ENCODE data around the gene NR1D1. TPM values are rescaled to one million over a fixed set of nuclear protein-coding genes. Genes with fewer than 3 reads are reported as not detected.

The NR1D1 gene
- polyA plus RNA-seq, 1 experiment, result 0.62 TPM

- CTCF ChIA-PET, result interaction anchor here (0.9 to 1.0 kb wide), 2 partner anchors 32 to 101 kb away, joined by 3 read pairs; no protein-coding TSS in a partner anchor
- POLR2A ChIA-PET, result no interaction called here
- Histone ChIP-seq H3K27ac (ENCODE audit: low read depth, low read length) (no peak overlapping the region), H3K4me3 (ENCODE audit: low read depth, low read length) (no peak overlapping the region), H3K27me3 (ENCODE audit: control insufficient read depth, insufficient read depth, low read length) (no peaks in the 10 kb centered on the region), H3K9me3 (ENCODE audit: control insufficient read depth, insufficient read depth, low read length) (no peaks in the 10 kb centered on the region; the same call in 1 of the 2 replicates)
- DNase-seq (ENCODE audit: low read depth, low spot score), result no peak
- TF ChIP-seq CTCF (IDR thresholded peaks at IDR 0.05; ENCODE audit: low read depth, low read length), result no peak
Observed at GRCh38 chr17:40135817-40136216, 35.4 kb upstream of the NR1D1 start.

DNA sequence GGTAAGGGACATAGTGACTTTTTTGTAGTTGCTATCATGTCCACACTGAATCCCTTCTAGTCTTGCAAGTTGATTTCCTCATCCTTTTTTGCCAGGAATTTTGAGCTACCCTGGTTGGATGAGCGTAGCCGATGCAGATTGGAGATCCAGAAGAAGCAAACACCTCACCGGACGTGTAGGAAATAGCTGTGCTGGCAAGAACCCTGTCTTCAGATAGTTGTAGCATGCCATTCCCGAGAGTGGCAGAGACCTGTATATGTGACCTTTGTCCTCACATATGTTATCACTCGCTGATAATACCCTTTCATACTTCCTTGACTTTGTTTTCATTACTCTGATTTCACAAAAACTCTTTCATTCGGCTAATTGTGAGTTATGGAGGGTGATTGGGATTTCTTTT, 33.8 kb upstream of the NR1D1 start:
- CTCF ChIA-PET, result interaction anchor here (0.5 to 1.0 kb wide), 4 partner anchors 21 to 98 kb away, joined by 3 to 8 read pairs (median 4); no protein-coding TSS in a partner anchor
- Histone ChIP-seq H3K27ac (ENCODE audit: low read depth, low read length) (no peak overlapping the region), H3K27me3 (ENCODE audit: control insufficient read depth, insufficient read depth, low read length) (no peaks in the 10 kb centered on the region), H3K9me3 (ENCODE audit: control insufficient read depth, insufficient read depth, low read length) (no peaks in the 10 kb centered on the region; the same call in 1 of the 2 replicates), H3K4me3 (ENCODE audit: low read depth, low read length) (no peak overlapping the region)
- no peak for DNase-seq (ENCODE audit: low read depth, low spot score)
- POLR2A ChIA-PET, result no interaction called here
- TF ChIP-seq CTCF (IDR thresholded peaks at IDR 0.05; ENCODE audit: low read depth, low read length), result no peak

GRCh38 chr17:40130352-40131042, 30.1 kb upstream of the NR1D1 start:
- H3K27ac ChIP-seq (ENCODE audit: low read depth, low read length), result no peak overlapping the region
- no peak for DNase-seq (ENCODE audit: low read depth, low spot score)
- no peaks in the 10 kb centered on the region for H3K9me3 ChIP-seq (ENCODE audit: control insufficient read depth, insufficient read depth, low read length)
- ChIA-PET CTCF (interaction anchor here (0.7 kb wide), 1 partner anchor 21 kb away, joined by 3 read pairs; no protein-coding TSS in a partner anchor), POLR2A (no interaction called here)
- H3K27me3 ChIP-seq (ENCODE audit: control insufficient read depth, insufficient read depth, low read length), result no peaks in the 10 kb centered on the region
- no peak for TF ChIP-seq CTCF (IDR thresholded peaks at IDR 0.05; ENCODE audit: low read depth, low read length)
- H3K4me3 ChIP-seq (ENCODE audit: low read depth, low read length), result no peak overlapping the region

GRCh38 chr17:40129498-40129897, 29.1 kb upstream of the NR1D1 start:
- H3K27me3 ChIP-seq (ENCODE audit: control insufficient read depth, insufficient read depth, low read length), result no peaks in the 10 kb centered on the region
- POLR2A ChIA-PET, result no interaction called here
- CTCF ChIA-PET, result interaction anchor here (1.5 kb wide), 1 partner anchor 103 kb away, joined by 4 read pairs; no protein-coding TSS in a partner anchor
- TF ChIP-seq CTCF (IDR thresholded peaks at IDR 0.05; ENCODE audit: low read depth, low read length), result no peak
- H3K27ac ChIP-seq (ENCODE audit: low read depth, low read length), result no peak overlapping the region
- no peak for DNase-seq (ENCODE audit: low read depth, low spot score)
- no peaks in the 10 kb centered on the region for H3K9me3 ChIP-seq (ENCODE audit: control insufficient read depth, insufficient read depth, low read length)
- H3K4me3 ChIP-seq (ENCODE audit: low read depth, low read length), result no peak overlapping the region

Measured in AG04450 (cell line).